ENCODE measurements around the gene LITAF. TPM values are rescaled to one million over a fixed set of nuclear protein-coding genes. Genes with fewer than 3 reads are reported as not detected.

LITAF gene
- polyA plus RNA-seq, 1 donor = 43.0 TPM

DNA sequence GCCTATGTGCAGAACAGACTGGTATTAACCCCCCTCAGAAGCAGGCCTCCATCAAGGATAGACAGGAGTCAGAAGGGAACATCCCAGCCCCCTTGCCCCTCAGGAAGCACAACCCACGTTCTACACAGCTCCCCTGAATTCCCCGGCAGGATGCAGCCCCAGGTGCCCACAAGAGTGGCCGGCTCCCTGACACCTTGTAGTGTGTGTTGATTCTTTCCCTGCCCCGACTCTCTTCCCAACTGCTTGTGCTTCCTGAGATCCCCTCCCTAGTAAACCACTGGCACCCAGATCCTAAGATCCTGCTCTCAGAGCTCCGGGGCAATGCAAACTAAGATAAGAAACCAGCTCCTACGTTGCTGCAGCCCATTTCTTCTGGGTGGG, 34.8 kb upstream of the LITAF start:
- Histone ChIP-seq H3K36me3 (ENCODE audit: control insufficient read depth, insufficient read depth, low read length) (no peaks in the 10 kb centered on the region), H3K4me3 (ENCODE audit: low read length) (no peak overlapping the region), H3K27ac (ENCODE audit: low read length) (peak overlapping the region; percentile 50), H3K9me3 (ENCODE audit: control insufficient read depth, low read depth, low read length) (no peaks in the 10 kb centered on the region), H3K27me3 (ENCODE audit: control insufficient read depth, insufficient read depth, low read length) (no peaks in the 10 kb centered on the region), H3K4me1 (ENCODE audit: control insufficient read depth, insufficient read depth, low read length) (no peaks in the 10 kb centered on the region)
- 0% methylated on average over 1 of the region's 6 CpGs for WGBS (ENCODE audit: insufficient coverage, low lambda C conversion rate)
- no peak for DNase-seq

DNA sequence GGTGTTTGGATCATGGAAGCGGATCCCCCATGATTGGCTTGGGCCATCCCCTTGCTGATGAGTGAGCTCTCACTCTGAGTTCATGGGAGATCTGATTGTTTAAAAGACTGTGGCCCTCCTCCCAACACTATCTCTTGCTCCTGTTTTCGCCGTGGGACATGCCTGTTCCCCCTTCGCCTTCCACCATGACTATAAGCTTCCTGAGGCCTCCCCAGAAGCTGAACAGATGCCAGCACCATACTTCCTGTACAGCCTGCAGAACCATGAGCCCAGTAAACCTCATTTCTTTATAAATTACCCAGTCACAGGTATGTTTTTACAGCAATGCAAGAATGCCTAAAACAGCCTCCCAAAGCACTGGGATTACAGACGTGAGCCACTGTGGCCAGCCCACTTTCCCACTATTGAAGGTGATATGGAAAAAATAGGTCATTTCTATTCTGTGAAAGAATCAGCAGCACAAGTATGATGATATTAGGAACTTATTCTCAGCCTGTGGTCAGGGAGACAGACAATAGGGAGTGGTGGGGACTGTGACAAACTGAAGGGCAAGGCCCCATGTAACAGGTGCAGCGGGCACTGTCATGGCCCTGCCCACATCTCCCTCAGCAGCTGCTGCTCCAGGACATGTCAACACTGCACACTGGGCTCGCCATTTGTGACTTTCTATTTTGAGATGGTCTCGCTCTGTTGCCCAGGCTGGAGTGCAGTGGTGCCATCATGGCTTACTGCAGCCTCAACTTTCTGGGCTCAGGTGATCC, 33.7 kb upstream of the LITAF start:
- no CpG with 5 or more reads among the region's 8 CpGs for WGBS (ENCODE audit: insufficient coverage, low lambda C conversion rate)
- Histone ChIP-seq H3K27ac (ENCODE audit: low read length) (no peak overlapping the region), H3K27me3 (ENCODE audit: control insufficient read depth, insufficient read depth, low read length) (no peaks in the 10 kb centered on the region)

GRCh38 chr16:11619327-11619851, 32.7 kb upstream of the LITAF start:
- no CpG with 5 or more reads among the region's 2 CpGs for WGBS (ENCODE audit: insufficient coverage, low lambda C conversion rate)
- peaks cover 3% of the 10 kb centered on the region for H3K4me1 ChIP-seq (ENCODE audit: control insufficient read depth, insufficient read depth, low read length)
- peak; percentile 79 to 82 for DNase-seq
- peak overlapping the region; percentile 35 for H3K27ac ChIP-seq (ENCODE audit: low read length)
- H3K9me3 ChIP-seq (ENCODE audit: control insufficient read depth, low read depth, low read length) = no peaks in the 10 kb centered on the region
- no peak overlapping the region for H3K4me3 ChIP-seq (ENCODE audit: low read length)
- H3K27me3 ChIP-seq (ENCODE audit: control insufficient read depth, insufficient read depth, low read length) = no peaks in the 10 kb centered on the region
- H3K36me3 ChIP-seq (ENCODE audit: control insufficient read depth, insufficient read depth, low read length) = no peaks in the 10 kb centered on the region

More for the DNA sequence above, 33.7 kb upstream of the LITAF start:
- Histone ChIP-seq H3K4me1 (ENCODE audit: control insufficient read depth, insufficient read depth, low read length) (peaks cover 3% of the 10 kb centered on the region), H3K9me3 (ENCODE audit: control insufficient read depth, low read depth, low read length) (no peaks in the 10 kb centered on the region), H3K4me3 (ENCODE audit: low read length) (no peak overlapping the region), H3K36me3 (ENCODE audit: control insufficient read depth, insufficient read depth, low read length) (no peaks in the 10 kb centered on the region)
- no peak for DNase-seq

DNA sequence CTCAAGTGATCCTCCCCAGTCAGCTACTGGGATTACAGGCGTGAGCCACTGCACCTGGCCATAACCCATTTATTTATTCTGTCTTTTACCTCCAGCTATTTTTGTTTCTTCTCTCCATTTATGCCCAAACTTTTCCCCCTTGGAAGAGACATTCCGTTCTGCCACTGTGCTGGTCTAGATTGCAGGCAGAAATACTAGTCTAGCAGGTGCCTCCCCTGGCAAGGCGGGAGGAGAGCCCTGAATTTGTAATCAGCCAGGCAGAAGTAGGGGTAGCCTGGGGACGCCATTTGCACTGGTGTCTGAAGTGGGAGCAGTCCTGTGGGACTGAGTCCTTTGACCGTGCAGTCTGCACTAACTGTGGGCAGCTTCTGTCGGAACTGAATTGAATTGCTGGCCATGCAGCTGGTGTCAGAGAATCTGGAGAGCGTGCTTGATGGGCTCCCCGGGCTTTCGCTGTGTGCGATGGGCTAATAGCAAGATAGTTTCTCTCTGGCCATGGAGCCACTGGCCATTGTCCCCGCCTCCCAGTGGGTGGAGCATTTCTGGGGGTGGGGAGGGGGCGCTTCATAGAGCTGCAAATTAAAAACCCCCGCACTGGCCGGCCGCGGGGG, 31.5 kb upstream of the LITAF start:
- Histone ChIP-seq H3K27ac (ENCODE audit: low read length) (no peak overlapping the region), H3K36me3 (ENCODE audit: control insufficient read depth, insufficient read depth, low read length) (no peaks in the 10 kb centered on the region), H3K27me3 (ENCODE audit: control insufficient read depth, insufficient read depth, low read length) (no peaks in the 10 kb centered on the region), H3K4me1 (ENCODE audit: control insufficient read depth, insufficient read depth, low read length) (peaks cover 9% of the 10 kb centered on the region), H3K4me3 (ENCODE audit: low read length) (no peak overlapping the region), H3K9me3 (ENCODE audit: control insufficient read depth, low read depth, low read length) (no peaks in the 10 kb centered on the region)
- no peak for DNase-seq
- no CpG with 5 or more reads among the region's 16 CpGs for WGBS (ENCODE audit: insufficient coverage, low lambda C conversion rate)

DNA sequence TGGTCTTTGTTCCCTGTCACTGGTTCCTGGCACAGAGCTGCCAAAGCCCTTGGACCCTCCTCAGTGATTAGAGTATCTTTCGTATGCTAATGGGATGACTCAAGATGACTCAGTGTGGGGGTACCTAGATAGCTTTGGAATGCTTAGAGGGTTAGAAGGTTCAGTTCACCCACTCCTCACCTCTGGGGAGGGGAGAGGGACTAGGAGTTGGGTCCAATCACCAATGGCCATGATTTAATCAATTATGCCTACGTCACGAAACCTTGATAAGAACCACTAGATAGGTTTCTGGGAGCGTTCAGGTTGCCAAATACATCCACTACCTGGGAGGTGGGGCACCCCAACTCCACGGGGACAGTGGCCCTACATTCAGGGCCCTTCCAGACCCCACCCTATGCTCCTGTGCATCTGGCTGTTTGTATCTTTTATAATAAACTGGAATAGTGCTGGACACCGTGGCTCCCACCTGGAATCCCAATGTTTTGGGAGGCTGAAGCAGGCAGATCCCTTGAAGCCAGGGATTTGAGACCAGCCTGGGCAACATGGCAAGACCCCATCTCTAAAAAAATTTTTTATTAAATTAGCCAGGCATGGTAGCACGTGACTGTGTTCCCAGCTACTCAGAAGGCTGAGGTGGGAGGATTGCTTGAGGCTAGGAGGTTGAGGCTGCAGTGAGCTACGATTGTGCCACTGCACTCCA, 29.2 kb upstream of the LITAF start:
- Histone ChIP-seq H3K9me3 (ENCODE audit: control insufficient read depth, low read depth, low read length) (no peaks in the 10 kb centered on the region), H3K27me3 (ENCODE audit: control insufficient read depth, insufficient read depth, low read length) (no peaks in the 10 kb centered on the region), H3K36me3 (ENCODE audit: control insufficient read depth, insufficient read depth, low read length) (no peaks in the 10 kb centered on the region), H3K27ac (ENCODE audit: low read length) (no peak overlapping the region), H3K4me1 (ENCODE audit: control insufficient read depth, insufficient read depth, low read length) (peaks cover 21% of the 10 kb centered on the region), H3K4me3 (ENCODE audit: low read length) (no peak overlapping the region)
- no CpG with 5 or more reads among the region's 8 CpGs for WGBS (ENCODE audit: insufficient coverage, low lambda C conversion rate)
- DNase-seq = peak; percentile 75 to 88

GRCh38 chr16:11614587-11615175, 28.0 kb upstream of the LITAF start:
- Histone ChIP-seq H3K27ac (ENCODE audit: low read length) (no peak overlapping the region), H3K4me3 (ENCODE audit: low read length) (no peak overlapping the region), H3K9me3 (ENCODE audit: control insufficient read depth, low read depth, low read length) (no peaks in the 10 kb centered on the region), H3K4me1 (ENCODE audit: control insufficient read depth, insufficient read depth, low read length) (peaks cover 21% of the 10 kb centered on the region), H3K27me3 (ENCODE audit: control insufficient read depth, insufficient read depth, low read length) (no peaks in the 10 kb centered on the region), H3K36me3 (ENCODE audit: control insufficient read depth, insufficient read depth, low read length) (no peaks in the 10 kb centered on the region)
- DNase-seq = no peak
- WGBS (ENCODE audit: insufficient coverage, low lambda C conversion rate) = no CpG with 5 or more reads among the region's 10 CpGs

- Histone ChIP-seq H3K4me1 (ENCODE audit: control insufficient read depth, insufficient read depth, low read length) (peaks cover 21% of the 10 kb centered on the region), H3K36me3 (ENCODE audit: control insufficient read depth, insufficient read depth, low read length) (no peaks in the 10 kb centered on the region)
- WGBS (ENCODE audit: insufficient coverage, low lambda C conversion rate) = 60% methylated on average over 2 of the region's 20 CpGs
These were observed 26.9 kb upstream of the LITAF start for GRCh38 chr16:11613381-11614303.

GRCh38 chr16:11612665-11613025, 25.9 kb upstream of the LITAF start:
- Histone ChIP-seq H3K27me3 (ENCODE audit: control insufficient read depth, insufficient read depth, low read length) (no peaks in the 10 kb centered on the region), H3K4me1 (ENCODE audit: control insufficient read depth, insufficient read depth, low read length) (peaks cover 21% of the 10 kb centered on the region), H3K9me3 (ENCODE audit: control insufficient read depth, low read depth, low read length) (no peaks in the 10 kb centered on the region), H3K36me3 (ENCODE audit: control insufficient read depth, insufficient read depth, low read length) (no peaks in the 10 kb centered on the region), H3K27ac (ENCODE audit: low read length) (peak overlapping the region; percentile 71), H3K4me3 (ENCODE audit: low read length) (no peak overlapping the region)
- no CpG with 5 or more reads among the region's 5 CpGs for WGBS (ENCODE audit: insufficient coverage, low lambda C conversion rate)
- no peak for DNase-seq

More at GRCh38 chr16:11613381-11614303, 26.9 kb upstream of the LITAF start:
- no peaks in the 10 kb centered on the region for H3K9me3 ChIP-seq (ENCODE audit: control insufficient read depth, low read depth, low read length)
- H3K27ac ChIP-seq (ENCODE audit: low read length) = peak overlapping the region; percentile 62
- H3K4me3 ChIP-seq (ENCODE audit: low read length) = no peak overlapping the region
- H3K27me3 ChIP-seq (ENCODE audit: control insufficient read depth, insufficient read depth, low read length) = no peaks in the 10 kb centered on the region
- DNase-seq = peak; percentile 52 to 83

DNA sequence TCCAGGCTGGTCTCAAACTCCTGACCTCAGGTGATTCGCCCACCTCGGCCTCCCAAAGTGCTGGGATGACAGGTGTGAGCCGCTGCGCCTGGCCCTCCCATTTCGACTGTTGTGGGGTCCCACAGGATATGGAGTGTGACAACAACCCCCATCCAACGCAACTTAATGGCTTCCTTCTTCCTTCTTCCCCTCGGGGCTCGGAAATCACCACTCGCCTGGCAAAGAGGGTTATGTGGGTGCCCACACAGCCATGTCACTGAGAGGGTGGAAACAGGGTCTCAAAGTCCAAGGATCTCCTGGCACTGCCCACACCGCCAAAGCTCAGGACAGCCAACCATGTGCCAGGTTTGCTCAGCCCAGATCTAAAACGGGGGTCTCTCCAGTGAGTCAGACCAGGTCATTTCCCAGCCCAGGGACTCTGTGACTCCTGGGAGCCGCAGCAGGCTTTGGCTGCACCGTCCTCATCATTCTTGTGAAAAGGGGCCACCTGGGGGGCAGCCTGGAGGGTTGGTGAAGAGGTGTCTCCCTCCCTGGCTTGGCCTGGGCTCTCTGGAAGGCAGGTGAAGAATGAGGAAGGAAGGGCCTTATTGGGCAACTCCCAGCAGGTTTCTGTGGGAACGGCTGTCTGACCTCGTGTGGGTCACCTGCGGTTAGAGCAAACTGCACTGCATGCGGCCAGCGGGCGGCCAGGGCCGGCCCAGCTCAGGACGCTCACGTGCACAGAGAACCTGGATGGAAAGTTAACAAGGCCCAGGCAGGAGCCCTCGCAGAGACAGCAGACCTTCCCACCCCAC, 25.3 kb upstream of the LITAF start:
- peak; percentile 83 to 89 for DNase-seq
- no CpG with 5 or more reads among the region's 23 CpGs for WGBS (ENCODE audit: insufficient coverage, low lambda C conversion rate)
- Histone ChIP-seq H3K27ac (ENCODE audit: low read length) (peak overlapping the region; percentile 71), H3K9me3 (ENCODE audit: control insufficient read depth, low read depth, low read length) (no peaks in the 10 kb centered on the region), H3K36me3 (ENCODE audit: control insufficient read depth, insufficient read depth, low read length) (no peaks in the 10 kb centered on the region), H3K4me1 (ENCODE audit: control insufficient read depth, insufficient read depth, low read length) (peaks cover 21% of the 10 kb centered on the region), H3K27me3 (ENCODE audit: control insufficient read depth, insufficient read depth, low read length) (no peaks in the 10 kb centered on the region), H3K4me3 (ENCODE audit: low read length) (no peak overlapping the region)

Measured in large intestine (tissue), 3 donors.